GM18505 (cell line): ENCODE results near the gene CPNE5.

Experiments
- ATAC-seq: cut with Tn5 transposase; IDR thresholded peaks from one replicate; pipeline ENCODE4 v1.9.1; 2021; ENCODE audit not compliant: unreplicated experiment
- POLR2A ChIP-seq: IDR thresholded peaks from 4 replicates; pipeline ENCODE4 v1.6.1; 2011; ENCODE audit warnings: borderline replicate concordance; ENCODE audit not compliant: insufficient read depth, insufficient read length; ENCODE audit errors: extremely low read depth

CPNE5 gene

GRCh38 chr6:36809941-36810803, 29.1 kb downstream of the CPNE5 start:
- TF ChIP-seq POLR2A: no peak
- ATAC-seq: no peak

GRCh38 chr6:36809156-36809555, 30.1 kb downstream of the CPNE5 start:
- TF ChIP-seq POLR2A: no peak
- ATAC-seq: no peak

- no peak for TF ChIP-seq POLR2A
- no peak for ATAC-seq
Measured at GRCh38 chr6:36808634-36809033, 30.6 kb downstream of the CPNE5 start.

- ATAC-seq: no peak
- no peak for TF ChIP-seq POLR2A
Measured at GRCh38 chr6:36807750-36808149, 31.5 kb downstream of the CPNE5 start.

- no peak for ATAC-seq
- no peak for TF ChIP-seq POLR2A
Measured at GRCh38 chr6:36807143-36807542, 32.1 kb downstream of the CPNE5 start.

- ATAC-seq: no peak
- TF ChIP-seq POLR2A: no peak
Measured at GRCh38 chr6:36805917-36806316, 33.3 kb downstream of the CPNE5 start.

- TF ChIP-seq POLR2A: no peak
- no peak for ATAC-seq
Measured at GRCh38 chr6:36805096-36805797, 34.0 kb downstream of the CPNE5 start.

- no peak for TF ChIP-seq POLR2A
Measured at GRCh38 chr6:36804563-36804962, 34.7 kb downstream of the CPNE5 start.

GRCh38 chr6:36803908-36804307, 35.3 kb downstream of the CPNE5 start:
- no peak for TF ChIP-seq POLR2A

More at GRCh38 chr6:36804563-36804962, 34.7 kb downstream of the CPNE5 start:
- ATAC-seq: no peak

GRCh38 chr6:36803482-36803881, 35.8 kb downstream of the CPNE5 start:
- TF ChIP-seq POLR2A: no peak
- ATAC-seq: no peak

More at GRCh38 chr6:36803908-36804307, 35.3 kb downstream of the CPNE5 start:
- ATAC-seq: no peak

- ATAC-seq: no peak
- no peak for TF ChIP-seq POLR2A
Measured at GRCh38 chr6:36800223-36801076, 38.8 kb downstream of the CPNE5 start.

GRCh38 chr6:36798852-36799251, 40.4 kb downstream of the CPNE5 start:
- no peak for TF ChIP-seq POLR2A
- ATAC-seq: no peak

- TF ChIP-seq POLR2A: no peak
- no peak for ATAC-seq
Measured at GRCh38 chr6:36797653-36798052, 41.6 kb downstream of the CPNE5 start.
